CD4-positive, alpha-beta T cell treated with Interleukin-1 beta for 1 hour (primary cell): ENCODE data around the gene GLS2.

Experiments
- DNase-seq, 2 donors: peaks; one replicate each; pipeline ENCODE4 v3.0.0-alpha.2; 2020 to 2022

The GLS2 gene

GRCh38 chr12:56437430-56438176 lies 50.4 kb downstream of the GLS2 start:
- DNase-seq, result no peak

GRCh38 chr12:56434828-56435227 lies 53.1 kb downstream of the GLS2 start:
- no peak for DNase-seq

GRCh38 chr12:56431850-56432249 lies 56.1 kb downstream of the GLS2 start:
- no peak for DNase-seq

GRCh38 chr12:56431288-56431687 lies 56.7 kb downstream of the GLS2 start:
- DNase-seq, result no peak

GRCh38 chr12:56425940-56426438 lies 62.0 kb downstream of the GLS2 start:
- DNase-seq, result no peak

GRCh38 chr12:56425193-56425592 lies 62.8 kb downstream of the GLS2 start:
- DNase-seq, result no peak
